Activated T-cell treated with anti-CD3 and anti-CD28 coated beads, Interleukin-2, amount 50 U/mL, for 72 hours (primary cell): Measurements from ENCODE around the gene CACNA1S. TPM values are rescaled to one million over a fixed set of nuclear protein-coding genes. Genes with fewer than 3 reads are reported as not detected.

Experiments used
- ATAC-seq, 2 donors: fragments of 150-1000 bp; cut with Tn5 transposase; replicated peaks in 1 of 2; 2 replicates each; pipeline ENCODE4 v1.10.0; 2021; ENCODE audit warnings: moderate library complexity in 2 of 2, mild to moderate bottlenecking in 1 of 2
- DNase-seq, 2 donors: peaks; one replicate each; pipeline ENCODE4 v3.0.0; 2021 to 2022; ENCODE audit warnings: mixed read lengths in 1 of 2
- H3K27ac Mint-ChIP-seq: one replicate; pipeline ENCODE4 v1.8.0; 2022; ENCODE audit warnings: mild to moderate bottlenecking, moderate library complexity, mixed read lengths
- H3K27me3 Mint-ChIP-seq: one replicate; pipeline ENCODE4 v1.8.0; 2022; ENCODE audit warnings: low read depth, mixed read lengths
- H3K36me3 Mint-ChIP-seq, 2 donors: one replicate each; pipeline ENCODE4 v1.8.0; 2022; ENCODE audit warnings: mixed read lengths in 2 of 2, mild to moderate bottlenecking in 1 of 2; ENCODE audit not compliant: insufficient read depth in 2 of 2
- H3K4me1 Mint-ChIP-seq: one replicate; pipeline ENCODE4 v1.8.0; 2022; ENCODE audit warnings: low read depth, mixed read lengths
- H3K4me3 Mint-ChIP-seq, 2 donors: one replicate each; pipeline ENCODE4 v1.8.0; 2022; ENCODE audit warnings: mild to moderate bottlenecking in 2 of 2, mixed read lengths in 2 of 2, moderate library complexity in 2 of 2
- H3K9me3 Mint-ChIP-seq, 2 donors: one replicate each; pipeline ENCODE4 v1.8.0; 2022; ENCODE audit warnings: mixed read lengths in 2 of 2
- total RNA-seq, 2 donors: library from RNA; stranded (reverse); gene quantifications; one replicate each; pipeline ENCODE4 v1.2.3, GENCODE V29; 2022

Gene CACNA1S
- total RNA-seq, 2 donors from 2014 or later, result not detected

DNA sequence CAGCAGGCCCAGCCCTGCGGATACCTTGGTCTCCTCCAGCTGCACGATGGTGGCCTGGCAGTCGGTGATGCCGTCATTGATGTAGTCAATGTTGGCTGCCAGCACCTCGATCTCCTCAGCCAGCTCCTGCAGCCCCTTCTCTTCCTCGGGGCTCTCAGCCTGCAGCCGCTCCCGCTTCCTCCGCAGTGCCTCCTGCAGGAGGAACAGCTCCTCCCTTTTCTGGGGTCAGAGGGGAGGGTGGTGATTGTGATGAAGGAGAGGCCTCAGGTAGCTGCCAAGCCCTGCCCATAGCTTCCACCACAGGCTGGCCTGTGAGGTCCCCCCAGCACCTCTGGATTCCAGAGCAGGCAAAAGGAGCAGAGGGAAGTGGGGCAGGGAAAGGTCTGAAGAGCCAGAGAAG, 122.1 kb downstream of the CACNA1S start:
- no peak overlapping the region for H3K4me3 Mint-ChIP-seq
- DNase-seq (no peak), ATAC-seq (no peak)
- H3K27ac Mint-ChIP-seq, result no peak overlapping the region
- H3K4me1 Mint-ChIP-seq, result no peaks in the 10 kb centered on the region
- H3K27me3 Mint-ChIP-seq, result no peaks in the 10 kb centered on the region
- peaks cover 8 to 18% of the 10 kb centered on the region in 2 donors for H3K36me3 Mint-ChIP-seq
- H3K9me3 Mint-ChIP-seq, result no peaks in the 10 kb centered on the region

Other genes with a start within 250 kb of the CACNA1S start
- not detected for gene GPR25, start 239.4 kb downstream of the CACNA1S start, total RNA-seq
- gene INAVA, start 217.5 kb downstream of the CACNA1S start, total RNA-seq, result not detected
- 100 to 1,000 TPM in 1 of 2 donors, 10 to 100 TPM in 1; 91.7 to 101 TPM for gene KIF21B, start 88.7 kb downstream of the CACNA1S start, total RNA-seq
- under 1 TPM; 0.16 to 0.22 TPM for gene ASCL5, start 14.8 kb upstream of the CACNA1S start, total RNA-seq
- gene TMEM9, start 42.0 kb upstream of the CACNA1S start, total RNA-seq, result 10 to 100 TPM; 25.8 to 30.2 TPM
- gene IGFN1, start 78.4 kb upstream of the CACNA1S start, total RNA-seq, result under 1 TPM; 0.02 to 0.46 TPM
- gene PKP1, start 171.1 kb upstream of the CACNA1S start, total RNA-seq, result not detected